ENCODE data around the gene IFRD2. TPM values are rescaled to one million over a fixed set of nuclear protein-coding genes. Genes with fewer than 3 reads are reported as not detected.

The IFRD2 gene
- total RNA-seq, 4 donors from 2014 or later = 42.0 to 129 (median 56.2) TPM

DNA sequence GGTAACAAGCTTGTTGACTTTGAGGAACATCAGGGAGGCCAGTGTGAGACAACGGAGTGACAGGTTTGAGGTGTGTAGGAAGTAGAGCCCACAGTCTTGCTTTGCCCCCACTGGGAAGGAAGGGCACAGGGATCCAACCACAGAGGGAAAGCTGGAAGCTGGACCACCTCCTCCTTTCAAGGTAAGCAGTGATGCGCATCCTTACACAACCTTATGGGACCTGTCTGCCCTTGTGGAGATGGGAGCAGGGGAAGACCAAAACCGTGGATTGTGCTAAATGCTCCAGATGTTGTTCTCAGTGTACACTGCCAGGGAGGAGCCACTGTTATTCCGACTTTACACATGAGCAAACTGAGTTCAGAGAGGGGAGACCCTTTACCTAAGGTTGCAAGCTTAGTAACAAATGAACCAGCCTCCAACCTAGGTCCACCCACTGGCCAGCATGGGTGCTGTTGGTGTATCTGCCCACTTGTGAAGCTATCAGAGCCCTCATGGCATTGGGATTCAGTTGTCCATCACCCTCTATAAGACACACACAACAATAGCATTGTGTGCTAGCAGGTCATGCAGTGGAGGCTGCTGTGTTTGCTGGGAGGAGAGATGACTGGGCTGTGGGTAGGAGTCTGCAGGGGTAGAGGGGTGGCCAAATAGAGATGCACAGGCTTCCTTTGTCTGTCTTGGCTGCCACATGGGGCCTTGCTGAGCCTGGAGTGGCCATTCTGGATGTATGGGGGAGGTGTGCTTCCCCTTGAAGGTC is 13.9 kb downstream of the IFRD2 start:
- Histone ChIP-seq H3K4me3 (no peak overlapping the region), H3K4me1 (peaks cover 0 to 52% (median 30%) of the 10 kb centered on the region in 4 donors), H3K36me3 (peaks cover 0 to 19% (median 0%) of the 10 kb centered on the region in 3 donors), H3K9me3 (no peaks in the 10 kb centered on the region), H3K27ac (peak overlapping the region in 2 of 4 donors; percentile 66 to 68), H3K27me3 (peaks cover 0 to 15% of the 10 kb centered on the region in 2 donors)
- TF ChIP-seq EP300 (IDR thresholded peaks at IDR 0.05) (no peak), CTCF (IDR thresholded peaks at IDR 0.05) (no peak), POLR2A (IDR thresholded peaks at IDR 0.05) (no peak)
- DNase-seq (ENCODE audit: low spot score in 2 of 2) = no peak
- WGBS, 2 donors = 42 to 65% methylated on average over 3 to 4 of the region's 4 CpGs

DNA sequence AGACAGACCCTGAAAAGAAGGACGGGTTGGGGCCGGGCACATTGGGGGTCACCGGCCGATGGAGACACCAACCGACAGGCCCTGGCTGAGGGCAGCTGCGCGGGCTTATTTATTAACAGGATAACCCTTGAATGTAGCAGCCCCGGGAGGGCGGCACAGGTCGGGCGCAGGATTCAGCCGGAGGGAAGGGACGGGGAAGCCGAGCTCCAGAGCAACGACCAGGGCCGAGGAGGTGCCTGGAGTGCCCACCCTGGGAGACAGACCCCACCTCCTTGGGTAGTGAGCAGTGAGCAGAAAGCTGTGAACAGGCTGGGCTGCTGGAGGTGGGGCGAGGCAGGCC is 15.5 kb downstream of the IFRD2 start:
- Histone ChIP-seq H3K4me1 (peaks cover 0 to 68% (median 42%) of the 10 kb centered on the region in 4 donors), H3K27ac (peak overlapping the region in 1 of 4 donors; percentile 96), H3K4me3 (no peak overlapping the region), H3K9me3 (no peaks in the 10 kb centered on the region), H3K27me3 (peaks cover 0 to 15% of the 10 kb centered on the region in 2 donors), H3K36me3 (peaks cover 0 to 19% (median 0%) of the 10 kb centered on the region in 3 donors)
- DNase-seq (ENCODE audit: low spot score in 2 of 2) = no peak
- WGBS, 2 donors = 80 to 84% methylated on average over 17 of the region's 17 CpGs
- TF ChIP-seq POLR2A (IDR thresholded peaks at IDR 0.05) = no peak
- TF ChIP-seq EP300 (IDR thresholded peaks at IDR 0.05) = no peak
- TF ChIP-seq CTCF (IDR thresholded peaks at IDR 0.05) = no peak

GRCh38 chr3:50275996-50276761 is 16.1 kb downstream of the IFRD2 start:
- TF ChIP-seq CTCF (IDR thresholded peaks at IDR 0.05) (no peak), EP300 (IDR thresholded peaks at IDR 0.05) (no peak), POLR2A (IDR thresholded peaks at IDR 0.05) (no peak)

DNA sequence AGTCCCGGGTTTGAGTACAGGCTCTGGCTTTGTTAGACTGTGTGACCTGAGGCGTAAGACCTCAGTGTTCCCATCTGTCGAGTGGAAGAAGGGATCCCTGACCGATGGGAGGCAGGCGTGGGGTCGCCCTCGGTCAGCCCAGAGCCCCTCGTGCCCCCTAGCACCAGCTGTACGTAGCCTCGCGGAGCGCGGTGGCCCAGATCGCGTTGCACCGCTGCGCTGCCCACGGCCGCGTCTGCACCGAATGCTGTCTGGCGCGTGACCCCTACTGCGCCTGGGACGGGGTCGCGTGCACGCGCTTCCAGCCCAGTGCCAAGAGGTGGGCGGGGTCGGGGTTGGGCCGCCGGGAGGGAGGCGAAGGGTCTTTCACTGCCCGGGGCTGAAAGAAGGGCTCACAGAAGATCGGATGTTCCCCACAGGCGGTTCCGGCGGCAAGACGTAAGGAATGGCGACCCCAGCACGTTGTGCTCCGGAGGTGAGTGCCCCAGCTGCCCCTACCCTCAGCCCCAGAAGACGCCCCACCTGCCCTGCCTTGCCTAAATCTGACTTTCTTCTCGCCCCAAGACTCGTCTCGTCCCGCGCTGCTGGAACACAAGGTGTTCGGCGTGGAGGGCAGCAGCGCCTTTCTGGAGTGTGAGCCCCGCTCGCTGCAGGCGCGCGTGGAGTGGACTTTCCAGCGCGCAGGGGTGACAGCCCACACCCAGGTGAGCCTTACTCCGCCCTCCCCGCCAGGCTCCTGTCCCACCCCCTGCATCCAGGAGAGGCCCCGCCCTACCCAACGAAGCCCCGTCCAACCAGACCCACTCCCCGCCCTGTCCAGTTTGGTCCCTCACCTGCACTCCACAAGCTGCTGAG is 16.9 kb downstream of the IFRD2 start:
- Histone ChIP-seq H3K4me3 (no peak overlapping the region), H3K36me3 (peaks cover 0 to 19% (median 0%) of the 10 kb centered on the region in 3 donors), H3K27me3 (peaks cover 0 to 15% of the 10 kb centered on the region in 2 donors), H3K4me1 (peaks cover 0 to 82% (median 51%) of the 10 kb centered on the region in 4 donors), H3K9me3 (no peaks in the 10 kb centered on the region), H3K27ac (peak overlapping the region; percentile 67 to 98 (median 84))
- no peak for DNase-seq (ENCODE audit: low spot score in 2 of 2)
- TF ChIP-seq EP300 (IDR thresholded peaks at IDR 0.05) = peak in 1 of 2 donors; percentile 29
- no peak for TF ChIP-seq CTCF (IDR thresholded peaks at IDR 0.05)
- TF ChIP-seq POLR2A (IDR thresholded peaks at IDR 0.05) = no peak
- WGBS, 2 donors = 25 to 40% methylated on average over 35 to 62 of the region's 65 CpGs

More at GRCh38 chr3:50275996-50276761, 16.1 kb downstream of the IFRD2 start:
- 71 to 77% methylated on average over 51 to 68 of the region's 79 CpGs for WGBS, 2 donors
- Histone ChIP-seq H3K9me3 (no peaks in the 10 kb centered on the region), H3K4me1 (peaks cover 0 to 74% (median 47%) of the 10 kb centered on the region in 4 donors), H3K36me3 (peaks cover 0 to 19% (median 0%) of the 10 kb centered on the region in 3 donors), H3K27ac (peak overlapping the region in 2 of 4 donors; percentile 96 to 98), H3K27me3 (peaks cover 0 to 15% of the 10 kb centered on the region in 2 donors), H3K4me3 (no peak overlapping the region)
- DNase-seq (ENCODE audit: low spot score in 2 of 2) = no peak
